Measurements from ENCODE around the gene SLC48A1.

GRCh38 chr12:47777151-47777550 lies 4.1 kb downstream of the SLC48A1 start:
- TF ChIP-seq CTCF (IDR thresholded peaks at IDR 0.05 in 2 of 3, conservative IDR thresholded peaks at IDR 0.05 in 1 of 3; ENCODE audit: control insufficient read depth in 2 of 3, extremely low read depth in 1 of 3, insufficient read depth in 1 of 3, low read depth in 3 of 3, low read length in 3 of 3) (no peak), EP300 (IDR thresholded peaks at IDR 0.05; ENCODE audit: borderline replicate concordance in 1 of 2, control insufficient read depth in 1 of 2, low read depth in 2 of 2, low read length in 2 of 2) (no peak), FOS (IDR thresholded peaks at IDR 0.05; ENCODE audit: borderline replicate concordance, extremely low read depth, insufficient read length) (no peak), GATAD2B (conservative IDR thresholded peaks at IDR 0.05; ENCODE audit: low read depth) (no peak), BACH1 (IDR thresholded peaks at IDR 0.05; ENCODE audit: borderline replicate concordance) (no peak), RAD21 (IDR thresholded peaks at IDR 0.05; ENCODE audit: insufficient read depth, low read depth, low read length) (no peak), JUNB (IDR thresholded peaks at IDR 0.05) (no peak), POLR2A (IDR thresholded peaks at IDR 0.05; ENCODE audit: low read depth, low read length) (no peak), CEBPZ (IDR thresholded peaks at IDR 0.05; ENCODE audit: low read depth, low read length) (no peak), CUX1 (IDR thresholded peaks at IDR 0.05; ENCODE audit: insufficient replicate concordance, low read depth, low read length) (no peak)
